Uterus (tissue), 4 donors: ENCODE measurements around the gene LRP1B. TPM values are rescaled to one million over a fixed set of nuclear protein-coding genes. Genes with fewer than 3 reads are reported as not detected.

Experiments
- DNase-seq, 2 donors: peaks; one replicate each; pipeline ENCODE4 v3.0.0-alpha.2; 2019 to 2020
- H3K27ac ChIP-seq, 2 donors: fragments of 200-600 bp; sonication (generic); 1 replicate in 1 of 2; 2 replicates in 1 of 2; pipeline ENCODE4 v1.5.1; 2016 to 2018
- H3K27me3 ChIP-seq, 2 donors: fragments of 200-600 bp; sonication (generic); one replicate each; pipeline ENCODE4 v1.5.1; 2018 to 2019; ENCODE audit warnings: control low read depth in 1 of 2
- H3K36me3 ChIP-seq, 2 donors: fragments of 200-600 bp; sonication (generic); one replicate each; pipeline ENCODE4 v1.5.1; 2019; ENCODE audit warnings: control low read depth in 1 of 2
- H3K4me1 ChIP-seq, 2 donors: fragments of 200-600 bp; sonication (generic); one replicate each; pipeline ENCODE4 v1.5.1; 2018 to 2019; ENCODE audit warnings: control low read depth in 1 of 2
- H3K4me3 ChIP-seq, 2 donors: fragments of 200-600 bp; sonication (generic); 1 replicate in 1 of 2; 2 replicates in 1 of 2; pipeline ENCODE4 v1.5.1; 2018 to 2019; ENCODE audit warnings: mild to moderate bottlenecking in 1 of 2
- H3K9me3 ChIP-seq, 2 donors: fragments of 200-600 bp; sonication (generic); one replicate each; pipeline ENCODE4 v1.5.1; 2019; ENCODE audit warnings: control low read depth in 1 of 2
- POLR2A ChIP-seq, 2 donors: fragments of 450-650 bp; IDR thresholded peaks; one replicate each; pipeline ENCODE4 v1.6.1; 2016; ENCODE audit warnings: antibody characterized with exemption in 2 of 2, mild to moderate bottlenecking in 1 of 2, moderate library complexity in 1 of 2
- intact Hi-C: fragments of 100-400 bp; cut with DNase I; formaldehyde crosslinking; loops from one replicate; pipeline ENCODE4 v1.15.1; 2023; ENCODE audit warnings: low total_unique reads
- total RNA-seq, 4 donors: library from RNA; depleted of rRNA in 3 of 4; stranded (reverse); fragments of >200 nt in 3 of 4; gene quantifications; one replicate each; pipeline versions ENCODE4 v1.1.0 to v1.2.4, GENCODE V29; 2014 to 2023
- TF ChIP-seq, protein P1 (sequence below), 4 experiments: fragments of 200-600 bp in 2 of 4; fragments of 450-650 bp in 2 of 4; sonication (generic) in 2 of 4; IDR thresholded peaks; one replicate each; pipeline ENCODE4 v1.5.1; 2016 to 2019; ENCODE audit warnings: antibody characterized with exemption in 4 of 4, mild to moderate bottlenecking in 2 of 4, moderate library complexity in 1 of 4
- donor health status: DM: yes; HTN: yes; CAD: no.

The LRP1B gene
- total RNA-seq, 4 donors from 2014 or later, result 0.29 to 7.3 (median 0.79) TPM; not detected in 1

- no peaks in the 10 kb centered on the region for H3K27me3 ChIP-seq
- no peak for DNase-seq
- no peaks in the 10 kb centered on the region for H3K9me3 ChIP-seq
- intact Hi-C loops, result no loop called here
- H3K27ac ChIP-seq, result no peak overlapping the region
- no peaks in the 10 kb centered on the region for H3K36me3 ChIP-seq
- no peaks in the 10 kb centered on the region for H3K4me1 ChIP-seq
- TF ChIP-seq, protein P1, sequence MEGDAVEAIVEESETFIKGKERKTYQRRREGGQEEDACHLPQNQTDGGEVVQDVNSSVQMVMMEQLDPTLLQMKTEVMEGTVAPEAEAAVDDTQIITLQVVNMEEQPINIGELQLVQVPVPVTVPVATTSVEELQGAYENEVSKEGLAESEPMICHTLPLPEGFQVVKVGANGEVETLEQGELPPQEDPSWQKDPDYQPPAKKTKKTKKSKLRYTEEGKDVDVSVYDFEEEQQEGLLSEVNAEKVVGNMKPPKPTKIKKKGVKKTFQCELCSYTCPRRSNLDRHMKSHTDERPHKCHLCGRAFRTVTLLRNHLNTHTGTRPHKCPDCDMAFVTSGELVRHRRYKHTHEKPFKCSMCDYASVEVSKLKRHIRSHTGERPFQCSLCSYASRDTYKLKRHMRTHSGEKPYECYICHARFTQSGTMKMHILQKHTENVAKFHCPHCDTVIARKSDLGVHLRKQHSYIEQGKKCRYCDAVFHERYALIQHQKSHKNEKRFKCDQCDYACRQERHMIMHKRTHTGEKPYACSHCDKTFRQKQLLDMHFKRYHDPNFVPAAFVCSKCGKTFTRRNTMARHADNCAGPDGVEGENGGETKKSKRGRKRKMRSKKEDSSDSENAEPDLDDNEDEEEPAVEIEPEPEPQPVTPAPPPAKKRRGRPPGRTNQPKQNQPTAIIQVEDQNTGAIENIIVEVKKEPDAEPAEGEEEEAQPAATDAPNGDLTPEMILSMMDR (IDR thresholded peaks at IDR 0.05), result no peak
- no peak for TF ChIP-seq POLR2A (IDR thresholded peaks at IDR 0.05)
- no peak overlapping the region for H3K4me3 ChIP-seq
Measured at GRCh38 chr2:140947236-140947635, 1183.6 kb downstream of the LRP1B start.

- no peak overlapping the region for H3K4me3 ChIP-seq
- TF ChIP-seq, protein P1 (IDR thresholded peaks at IDR 0.05), result no peak
- no peak for TF ChIP-seq POLR2A (IDR thresholded peaks at IDR 0.05)
- H3K9me3 ChIP-seq, result no peaks in the 10 kb centered on the region
- H3K27me3 ChIP-seq, result no peaks in the 10 kb centered on the region
- intact Hi-C loops, result no loop called here
- H3K36me3 ChIP-seq, result no peaks in the 10 kb centered on the region
- H3K27ac ChIP-seq, result no peak overlapping the region
- no peak for DNase-seq
- no peaks in the 10 kb centered on the region for H3K4me1 ChIP-seq
Measured at GRCh38 chr2:140943867-140944266, 1186.9 kb downstream of the LRP1B start.

- intact Hi-C loops, result no loop called here
- DNase-seq, result no peak
- Histone ChIP-seq H3K36me3 (no peaks in the 10 kb centered on the region), H3K27me3 (no peaks in the 10 kb centered on the region), H3K4me3 (no peak overlapping the region), H3K4me1 (no peaks in the 10 kb centered on the region), H3K9me3 (no peaks in the 10 kb centered on the region), H3K27ac (no peak overlapping the region)
- no peak for TF ChIP-seq POLR2A (IDR thresholded peaks at IDR 0.05)
- TF ChIP-seq, protein P1 (IDR thresholded peaks at IDR 0.05), result no peak
Measured at GRCh38 chr2:140942284-140942683, 1188.5 kb downstream of the LRP1B start.

DNA sequence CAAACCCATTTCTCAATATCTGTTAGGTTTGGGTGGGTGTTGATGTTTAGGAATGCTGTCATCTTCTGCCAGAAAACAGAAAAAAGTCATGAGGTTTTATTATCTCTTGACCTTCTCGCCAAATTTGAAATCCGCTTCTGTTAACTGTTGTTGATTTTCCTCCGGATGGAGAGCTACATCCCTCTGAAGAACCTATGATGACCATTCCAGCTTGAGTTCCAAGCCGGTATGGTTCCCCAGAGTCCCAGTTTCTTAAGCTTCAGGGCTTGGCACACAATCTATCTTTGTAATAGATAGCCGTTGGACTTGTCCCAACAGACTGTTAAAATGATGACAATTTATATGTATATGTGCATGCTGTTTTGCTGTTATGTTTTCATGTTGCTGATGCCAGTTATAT lies 1201.0 kb downstream of the LRP1B start:
- Histone ChIP-seq H3K4me3 (no peak overlapping the region), H3K36me3 (no peaks in the 10 kb centered on the region), H3K27ac (no peak overlapping the region), H3K9me3 (no peaks in the 10 kb centered on the region), H3K4me1 (no peaks in the 10 kb centered on the region), H3K27me3 (no peaks in the 10 kb centered on the region)
- no peak for TF ChIP-seq POLR2A (IDR thresholded peaks at IDR 0.05)
- TF ChIP-seq, protein P1 (IDR thresholded peaks at IDR 0.05), result no peak
- intact Hi-C loops, result no loop called here
- DNase-seq, result no peak

GRCh38 chr2:140918426-140918825 lies 1212.4 kb downstream of the LRP1B start:
- no peak overlapping the region for H3K27ac ChIP-seq
- H3K4me3 ChIP-seq, result no peak overlapping the region
- no peaks in the 10 kb centered on the region for H3K4me1 ChIP-seq
- DNase-seq, result no peak
- no peaks in the 10 kb centered on the region for H3K36me3 ChIP-seq
- no peak for TF ChIP-seq POLR2A (IDR thresholded peaks at IDR 0.05)
- TF ChIP-seq, protein P1 (IDR thresholded peaks at IDR 0.05), result no peak
- no peaks in the 10 kb centered on the region for H3K9me3 ChIP-seq
- intact Hi-C loops, result no loop called here
- H3K27me3 ChIP-seq, result no peaks in the 10 kb centered on the region
